ENCODE results near the gene C5. TPM values are rescaled to one million over a fixed set of nuclear protein-coding genes. Genes with fewer than 3 reads are reported as not detected.

The C5 gene
- total and polyA plus RNA-seq, 9 of the 15 experiments (the other 6 are each of a cell fraction or from before 2014, with no cell fraction given): 0.08 to 0.91 (median 0.42) TPM

DNA sequence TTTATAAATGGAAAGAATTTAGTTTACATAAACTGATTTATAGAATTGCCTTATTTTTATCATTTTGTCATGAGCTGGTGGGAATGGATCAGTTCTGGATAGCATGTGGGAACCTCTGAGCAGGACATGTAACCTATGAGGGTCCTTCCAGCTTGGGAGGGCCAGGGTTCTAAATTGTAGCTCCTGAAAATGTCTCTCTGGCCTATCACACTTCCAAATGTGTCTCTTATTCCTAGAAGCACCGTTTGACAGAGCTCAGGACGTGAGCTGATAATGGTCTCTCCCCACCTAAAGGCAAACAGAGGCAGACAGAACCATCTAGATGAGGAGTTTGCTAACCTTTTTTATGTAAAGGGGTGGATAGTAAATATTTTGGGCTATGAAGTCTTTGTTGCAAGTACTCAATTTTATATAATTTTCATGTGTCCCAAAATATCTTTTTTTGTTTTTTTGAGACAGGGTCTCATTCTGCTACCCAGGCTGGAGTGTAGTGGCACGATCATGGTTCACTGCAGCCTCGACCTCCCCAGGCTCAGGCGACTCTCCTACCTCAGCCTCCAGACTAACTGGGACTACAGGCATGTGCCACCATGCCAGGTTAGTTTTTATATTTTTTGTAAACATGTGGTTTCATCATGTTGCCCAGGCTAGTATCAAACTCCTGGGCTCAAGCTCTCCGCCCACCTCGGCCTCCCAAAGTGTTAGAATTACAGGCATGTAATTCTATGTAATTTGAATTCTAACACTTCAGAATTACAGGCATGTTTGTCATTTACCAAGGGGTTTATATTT lies 127.5 kb downstream of the C5 start:
- no peak overlapping the region for H3K4me3 ChIP-seq
- TF ChIP-seq CXXC5 (CRISPR knock-in tag; IDR thresholded peaks at IDR 0.05) (no peak), ZBTB49 (CRISPR knock-in tag; IDR thresholded peaks at IDR 0.05; ENCODE audit: borderline replicate concordance) (no peak), CHD2 (IDR thresholded peaks at IDR 0.05; ENCODE audit: low read depth, low read length) (no peak), XRCC3 (IDR thresholded peaks at IDR 0.05) (no peak), ZBTB33 (CRISPR knock-in tag; IDR thresholded peaks at IDR 0.05) (no peak), HMG20B (CRISPR knock-in tag; IDR thresholded peaks at IDR 0.05) (no peak), RBM34 (IDR thresholded peaks at IDR 0.05; ENCODE audit: borderline replicate concordance, insufficient read depth, low read length) (no peak), PTBP1 (IDR thresholded peaks at IDR 0.05; ENCODE audit: low read depth, low read length) (no peak), TOE1 (IDR thresholded peaks at IDR 0.05; ENCODE audit: borderline replicate concordance) (no peak), TOE1 (CRISPR knock-in tag; IDR thresholded peaks at IDR 0.05; ENCODE audit: borderline replicate concordance, low read depth) (no peak), ZBTB9 (CRISPR knock-in tag; IDR thresholded peaks at IDR 0.05) (no peak)
- TF ChIP-seq, protein P1, sequence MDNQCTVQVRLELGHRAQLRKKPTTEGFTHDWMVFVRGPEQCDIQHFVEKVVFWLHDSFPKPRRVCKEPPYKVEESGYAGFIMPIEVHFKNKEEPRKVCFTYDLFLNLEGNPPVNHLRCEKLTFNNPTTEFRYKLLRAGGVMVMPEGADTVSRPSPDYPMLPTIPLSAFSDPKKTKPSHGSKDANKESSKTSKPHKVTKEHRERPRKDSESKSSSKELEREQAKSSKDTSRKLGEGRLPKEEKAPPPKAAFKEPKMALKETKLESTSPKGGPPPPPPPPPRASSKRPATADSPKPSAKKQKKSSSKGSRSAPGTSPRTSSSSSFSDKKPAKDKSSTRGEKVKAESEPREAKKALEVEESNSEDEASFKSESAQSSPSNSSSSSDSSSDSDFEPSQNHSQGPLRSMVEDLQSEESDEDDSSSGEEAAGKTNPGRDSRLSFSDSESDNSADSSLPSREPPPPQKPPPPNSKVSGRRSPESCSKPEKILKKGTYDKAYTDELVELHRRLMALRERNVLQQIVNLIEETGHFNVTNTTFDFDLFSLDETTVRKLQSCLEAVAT (IDR thresholded peaks at IDR 0.05): no peak
- TF ChIP-seq, protein P2, sequence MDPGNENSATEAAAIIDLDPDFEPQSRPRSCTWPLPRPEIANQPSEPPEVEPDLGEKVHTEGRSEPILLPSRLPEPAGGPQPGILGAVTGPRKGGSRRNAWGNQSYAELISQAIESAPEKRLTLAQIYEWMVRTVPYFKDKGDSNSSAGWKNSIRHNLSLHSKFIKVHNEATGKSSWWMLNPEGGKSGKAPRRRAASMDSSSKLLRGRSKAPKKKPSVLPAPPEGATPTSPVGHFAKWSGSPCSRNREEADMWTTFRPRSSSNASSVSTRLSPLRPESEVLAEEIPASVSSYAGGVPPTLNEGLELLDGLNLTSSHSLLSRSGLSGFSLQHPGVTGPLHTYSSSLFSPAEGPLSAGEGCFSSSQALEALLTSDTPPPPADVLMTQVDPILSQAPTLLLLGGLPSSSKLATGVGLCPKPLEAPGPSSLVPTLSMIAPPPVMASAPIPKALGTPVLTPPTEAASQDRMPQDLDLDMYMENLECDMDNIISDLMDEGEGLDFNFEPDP (CRISPR knock-in tag; IDR thresholded peaks at IDR 0.05): no peak

More for the DNA sequence above, 127.5 kb downstream of the C5 start:
- Histone ChIP-seq H3K9ac (ENCODE audit: insufficient read depth in 1 of 2, low read depth in 2 of 2, low read length in 2 of 2) (no peak overlapping the region), H3K79me2 (ENCODE audit: control insufficient read depth, insufficient read depth, low read length) (no peaks in the 10 kb centered on the region), H2AFZ (ENCODE audit: low read depth, low read length) (0 out of 2 replicates have a peak overlapping the region, but pooled peaks have one; percentile 6), H3K9me1 (ENCODE audit: control insufficient read depth, insufficient read depth, low read length) (no peaks in the 10 kb centered on the region), H3K27me3 (ENCODE audit: control insufficient read depth in 2 of 2, insufficient read depth in 2 of 2, low read length in 2 of 2) (no peaks in the 10 kb centered on the region), H4K20me1 (replicated peaks; ENCODE audit: control insufficient read depth, insufficient read depth, low read length) (no peaks in the 10 kb centered on the region), H3K36me3 (ENCODE audit: control insufficient read depth, insufficient read depth, low read length) (no peaks in the 10 kb centered on the region), H3K4me1 (replicated peaks in 1 of 2; ENCODE audit: control insufficient read depth in 2 of 2, insufficient read depth in 2 of 2, low read length in 2 of 2) (peaks cover 19 to 40% of the 10 kb centered on the region in 2 experiments), H3K4me2 (ENCODE audit: insufficient read depth, low read length) (no peak overlapping the region), H3K27ac (ENCODE audit: extremely low read depth, low read depth, low read length) (no peak overlapping the region), H3K9me3 (replicated peaks; ENCODE audit: control insufficient read depth, insufficient read depth, low read depth, low read length) (no peaks in the 10 kb centered on the region)
- POLR2A ChIA-PET: interaction anchor here (0.8 to 1.9 kb wide), 4 partner anchors 9 to 12 kb away, joined by 3 to 7 read pairs (median 6); no protein-coding TSS in a partner anchor
- FAIRE-seq: no peak
- ATAC-seq: no peak
- no TSS peak for BruUV-seq (replicated peaks)
- DNase-seq (ENCODE audit: extremely low read depth in 1 of 4, low spot score in 3 of 4): no peak
- WGBS (ENCODE audit: insufficient coverage, low coverage, missing lambda C conversion rate): 56% methylated on average over 7 of the region's 7 CpGs
- CTCF ChIA-PET (ENCODE audit: low intra/inter-chr PET ratio): no interaction called here
- in situ Hi-C loops (cut with MboI) (no loop called here), intact Hi-C loops (cut with micrococcal nuclease) (no loop called here)
